Right renal cortex interstitium (tissue), 3 donors: ENCODE measurements around the gene FTMT. TPM values are rescaled to one million over a fixed set of nuclear protein-coding genes. Genes with fewer than 3 reads are reported as not detected.

Experiments used
- polyA plus RNA-seq, 3 donors: library from polyadenylated mRNA; unstranded; fragments of 120-200 nt; gene quantifications; one replicate each; pipeline ENCODE4 v1.2.1, GENCODE V29; 2013; ENCODE audit not compliant: insufficient read length in 3 of 3

Gene FTMT
- polyA plus RNA-seq, 3 donors, result not detected

Other genes starting within 250 kb of the FTMT start
- gene SRFBP1, start 110.1 kb downstream of the FTMT start, polyA plus RNA-seq, result 10 to 100 TPM; 20.0 to 26.1 (median 25.4) TPM
- 10 to 100 TPM; 40.3 to 52.9 (median 45.3) TPM for gene LOX, start 226.4 kb downstream of the FTMT start, polyA plus RNA-seq